Prostate gland (tissue), 2 donors: ENCODE data around the gene GIPR. TPM values are rescaled to one million over a fixed set of nuclear protein-coding genes. Genes with fewer than 3 reads are reported as not detected.

ENCODE experiments used
- DNase-seq: peaks from one replicate; pipeline ENCODE4 v3.0.0-alpha.2; 2019; ENCODE audit warnings: low spot score
- H3K27ac ChIP-seq, 2 donors: fragments of 200-600 bp; sonication (generic); 2 replicates each; pipeline ENCODE4 v1.5.1; 2017 to 2019
- H3K27me3 ChIP-seq: fragments of 200-600 bp; sonication (generic); replicated peaks from 2 replicates; pipeline ENCODE4 v1.5.1; 2019; ENCODE audit not compliant: insufficient read depth
- H3K36me3 ChIP-seq, 2 donors: fragments of 200-600 bp; sonication (generic); 1 replicate in 1 of 2; 2 replicates in 1 of 2; pipeline versions ENCODE4 v1.5.1 to v1.8.1; 2017 to 2019
- H3K4me1 ChIP-seq: fragments of 200-600 bp; sonication (generic); replicated peaks from 2 replicates; pipeline ENCODE4 v1.5.1; 2019
- H3K4me3 ChIP-seq, 2 donors: fragments of 200-600 bp; sonication (generic); 2 replicates each; pipeline ENCODE4 v1.5.1; 2017 to 2019
- H3K9me3 ChIP-seq: fragments of 200-600 bp; sonication (generic); 2 replicates; pipeline ENCODE4 v1.5.1; 2017
- POLR2A ChIP-seq: fragments of 450-650 bp; IDR thresholded peaks from one replicate; pipeline ENCODE4 v1.6.1; 2016; ENCODE audit warnings: antibody characterized with exemption, mild to moderate bottlenecking
- POLR2AphosphoS5 ChIP-seq: sonication (generic); formaldehyde crosslinking; IDR thresholded peaks from one replicate; pipeline ENCODE4 v1.6.1; 2017; ENCODE audit warnings: antibody characterized with exemption
- WGBS: methylation state at CpG from one replicate; pipeline ENCODE4 v1.1.5; 2018; 5-methylcytosine and 5-hydroxymethylcytosine counted together
- intact Hi-C: fragments of 100-400 bp; cut with DNase I; formaldehyde crosslinking; loops from one replicate; pipeline ENCODE4 v1.14.2; 2022
- total RNA-seq, 2 donors: library from RNA; depleted of rRNA; stranded (reverse); fragments of >200 nt; gene quantifications; one replicate each; pipeline ENCODE4 v1.1.0, GENCODE V29; 2016
- TF ChIP-seq, protein P1 (sequence below), 4 experiments: fragments of 200-600 bp in 2 of 4; fragments of 450-650 bp in 2 of 4; sonication (generic) in 2 of 4; IDR thresholded peaks; 1 replicate in 3 of 4; 2 replicates in 1 of 4; pipeline ENCODE4 v1.5.1; 2016 to 2019; ENCODE audit warnings: antibody characterized with exemption in 4 of 4, mild to moderate bottlenecking in 2 of 4, moderate library complexity in 2 of 4

GIPR gene
- total RNA-seq, 2 donors from 2014 or later = 2.6 to 4.9 TPM

DNA sequence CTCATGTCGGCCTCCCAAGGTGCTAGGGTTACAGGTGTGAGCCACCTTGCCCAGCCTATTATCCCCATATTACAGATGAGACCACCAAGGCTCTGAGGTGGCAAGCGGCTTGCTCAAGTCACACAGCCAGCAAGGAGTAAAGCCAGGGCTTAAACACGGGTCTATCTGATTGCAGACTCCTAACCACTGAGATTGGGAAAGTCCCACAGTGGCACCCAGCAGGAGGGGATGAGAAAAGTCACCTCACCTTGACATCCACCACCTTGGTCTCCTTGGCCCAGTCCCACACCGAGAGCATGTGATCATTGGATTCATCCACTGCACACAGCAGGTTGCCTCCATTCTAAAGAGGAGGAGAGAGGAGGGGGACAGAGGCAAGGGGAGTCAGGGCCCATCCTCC, 38.3 kb upstream of the GIPR start:
- H3K9me3 ChIP-seq = no peaks in the 10 kb centered on the region
- intact Hi-C loops = no loop called here
- no peaks in the 10 kb centered on the region for H3K4me1 ChIP-seq
- no peak overlapping the region for H3K4me3 ChIP-seq
- no peak for TF ChIP-seq POLR2AphosphoS5
- TF ChIP-seq, protein P1, sequence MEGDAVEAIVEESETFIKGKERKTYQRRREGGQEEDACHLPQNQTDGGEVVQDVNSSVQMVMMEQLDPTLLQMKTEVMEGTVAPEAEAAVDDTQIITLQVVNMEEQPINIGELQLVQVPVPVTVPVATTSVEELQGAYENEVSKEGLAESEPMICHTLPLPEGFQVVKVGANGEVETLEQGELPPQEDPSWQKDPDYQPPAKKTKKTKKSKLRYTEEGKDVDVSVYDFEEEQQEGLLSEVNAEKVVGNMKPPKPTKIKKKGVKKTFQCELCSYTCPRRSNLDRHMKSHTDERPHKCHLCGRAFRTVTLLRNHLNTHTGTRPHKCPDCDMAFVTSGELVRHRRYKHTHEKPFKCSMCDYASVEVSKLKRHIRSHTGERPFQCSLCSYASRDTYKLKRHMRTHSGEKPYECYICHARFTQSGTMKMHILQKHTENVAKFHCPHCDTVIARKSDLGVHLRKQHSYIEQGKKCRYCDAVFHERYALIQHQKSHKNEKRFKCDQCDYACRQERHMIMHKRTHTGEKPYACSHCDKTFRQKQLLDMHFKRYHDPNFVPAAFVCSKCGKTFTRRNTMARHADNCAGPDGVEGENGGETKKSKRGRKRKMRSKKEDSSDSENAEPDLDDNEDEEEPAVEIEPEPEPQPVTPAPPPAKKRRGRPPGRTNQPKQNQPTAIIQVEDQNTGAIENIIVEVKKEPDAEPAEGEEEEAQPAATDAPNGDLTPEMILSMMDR (IDR thresholded peaks at IDR 0.05) = no peak
- TF ChIP-seq POLR2A = no peak
- H3K36me3 ChIP-seq = no peaks in the 10 kb centered on the region
- WGBS = 65% methylated on average over 4 of the region's 4 CpGs
- no peaks in the 10 kb centered on the region for H3K27me3 ChIP-seq
- no peak for DNase-seq
- H3K27ac ChIP-seq = no peak overlapping the region

DNA sequence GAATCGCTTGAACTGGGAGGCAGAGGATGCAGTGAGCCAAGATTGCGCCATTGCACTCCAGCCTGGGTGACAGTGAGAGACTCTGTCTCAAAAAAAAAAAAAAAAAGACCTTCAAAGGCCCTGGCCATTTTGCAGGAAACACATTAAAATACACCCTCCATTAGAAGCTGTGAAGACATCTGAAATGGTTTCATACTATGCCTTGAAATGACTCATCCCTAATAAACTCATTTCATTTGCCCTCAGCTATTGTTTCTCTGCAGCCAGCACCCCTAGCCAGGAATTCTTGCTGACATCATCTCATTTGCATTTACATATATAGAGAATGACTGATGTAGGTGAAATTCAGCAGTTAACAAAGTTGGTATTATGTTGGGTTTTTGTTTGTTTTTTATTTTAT, 37.6 kb upstream of the GIPR start:
- intact Hi-C loops = no loop called here
- Histone ChIP-seq H3K27ac (no peak overlapping the region), H3K4me1 (no peaks in the 10 kb centered on the region), H3K4me3 (no peak overlapping the region), H3K36me3 (no peaks in the 10 kb centered on the region), H3K9me3 (no peaks in the 10 kb centered on the region), H3K27me3 (no peaks in the 10 kb centered on the region)
- TF ChIP-seq POLR2AphosphoS5 (peak; percentile 42), POLR2A (no peak)
- no peak for DNase-seq
- WGBS = 68% methylated on average over 2 of the region's 2 CpGs

DNA sequence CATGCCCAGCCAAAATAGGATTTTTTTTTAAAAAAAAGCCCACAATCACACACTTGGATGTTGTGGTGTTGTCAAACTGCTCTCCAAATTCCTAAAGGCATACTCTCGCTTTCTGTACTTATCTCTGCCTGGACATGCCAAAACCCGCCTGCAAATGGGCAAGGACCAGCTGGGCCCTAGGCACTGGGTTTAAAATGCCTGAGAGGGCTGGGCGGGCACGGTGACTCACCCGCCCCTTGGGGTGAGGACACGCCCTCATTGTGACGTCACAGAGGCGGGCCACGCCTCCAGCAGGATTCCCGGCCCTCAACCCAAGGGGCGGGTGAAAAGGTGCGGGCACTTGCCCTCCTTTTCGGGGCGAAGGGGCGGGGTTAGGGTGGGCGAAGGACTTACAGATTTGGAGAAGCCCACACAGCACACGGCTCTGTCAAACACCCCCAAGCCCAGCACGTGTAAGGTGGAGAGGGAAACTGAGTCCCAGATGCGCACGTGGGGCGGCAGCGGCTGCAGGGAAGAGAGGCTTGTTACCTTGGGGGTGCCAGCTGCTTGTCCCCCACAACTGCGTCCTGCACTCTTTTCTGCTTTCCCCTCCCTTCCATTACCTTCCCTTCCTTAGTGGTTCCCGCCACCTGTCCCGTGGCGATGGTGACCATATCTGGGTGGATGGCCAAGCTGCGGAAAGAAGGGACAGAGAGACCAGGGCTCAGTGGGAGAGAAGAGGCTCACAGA, 35.4 kb upstream of the GIPR start:
- Histone ChIP-seq H3K9me3 (no peaks in the 10 kb centered on the region), H3K27me3 (no peaks in the 10 kb centered on the region), H3K4me3 (no peak overlapping the region), H3K4me1 (no peaks in the 10 kb centered on the region), H3K36me3 (no peaks in the 10 kb centered on the region), H3K27ac (peak overlapping the region; percentile 43 to 50)
- 36% methylated on average over 27 of the region's 27 CpGs for WGBS
- DNase-seq = peak; percentile 90
- TF ChIP-seq POLR2A = peak; percentile 57
- TF ChIP-seq, protein P1 (IDR thresholded peaks at IDR 0.05) = no peak
- TF ChIP-seq POLR2AphosphoS5 = peak; percentile 89
- intact Hi-C loops = no loop called here

DNA sequence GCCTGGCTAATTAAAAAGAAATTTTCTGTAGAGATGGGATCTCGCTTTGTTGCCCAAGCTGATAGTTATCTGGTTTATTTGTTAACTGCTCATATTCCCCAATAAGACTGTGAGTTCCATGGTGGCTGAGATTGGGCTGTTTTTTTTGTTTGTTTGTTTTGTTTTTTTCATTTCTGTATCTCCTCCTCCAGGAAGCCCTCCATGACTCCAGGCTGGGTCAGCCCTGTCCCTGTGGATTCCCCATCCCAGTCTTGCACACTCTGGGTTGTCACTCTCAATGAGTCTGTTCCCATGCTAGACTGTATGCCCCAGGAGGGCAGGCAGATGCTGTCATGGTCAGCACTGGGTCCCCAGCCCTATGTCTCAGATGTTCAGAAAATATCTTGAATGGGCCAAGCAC, 31.7 kb upstream of the GIPR start:
- no peaks in the 10 kb centered on the region for H3K9me3 ChIP-seq
- TF ChIP-seq, protein P1 (IDR thresholded peaks at IDR 0.05) = no peak
- no peak for TF ChIP-seq POLR2A
- no peak for TF ChIP-seq POLR2AphosphoS5
- H3K4me1 ChIP-seq = no peaks in the 10 kb centered on the region
- no peak for DNase-seq
- intact Hi-C loops = no loop called here
- WGBS = 55% methylated on average over 1 of the region's 1 CpG
- H3K4me3 ChIP-seq = no peak overlapping the region
- no peaks in the 10 kb centered on the region for H3K27me3 ChIP-seq
- H3K27ac ChIP-seq = no peak overlapping the region
- H3K36me3 ChIP-seq = no peaks in the 10 kb centered on the region

DNA sequence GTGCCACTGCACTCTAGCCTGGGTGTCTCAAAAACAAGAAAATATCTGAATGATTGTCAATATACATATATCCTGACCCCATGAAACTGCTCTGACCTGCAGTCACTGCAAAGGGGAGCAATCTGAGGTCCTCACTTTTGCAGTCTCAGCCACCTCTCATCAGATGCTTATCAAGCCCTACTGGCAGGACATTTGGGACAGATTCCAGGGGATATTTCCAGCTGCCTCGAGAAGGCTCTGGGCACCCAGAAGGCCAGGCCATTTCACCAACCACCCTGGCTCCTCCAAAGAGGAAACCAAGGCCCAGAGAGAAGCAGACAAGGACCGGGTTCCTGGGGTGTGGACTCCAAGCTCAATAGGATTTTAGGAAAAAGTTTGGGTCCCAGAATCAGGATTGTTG, 31.1 kb upstream of the GIPR start:
- Histone ChIP-seq H3K36me3 (no peaks in the 10 kb centered on the region), H3K27me3 (no peaks in the 10 kb centered on the region), H3K9me3 (no peaks in the 10 kb centered on the region), H3K4me1 (peaks cover under 1% of the 10 kb centered on the region), H3K27ac (no peak overlapping the region), H3K4me3 (no peak overlapping the region)
- 54% methylated on average over 2 of the region's 2 CpGs for WGBS
- intact Hi-C loops = no loop called here
- DNase-seq = no peak
- TF ChIP-seq, protein P1 (IDR thresholded peaks at IDR 0.05) = no peak
- no peak for TF ChIP-seq POLR2AphosphoS5
- TF ChIP-seq POLR2A = no peak
